Neural cell (in vitro differentiated cells): Measurements from ENCODE around the gene NTF3. TPM values are rescaled to one million over a fixed set of nuclear protein-coding genes. Genes with fewer than 3 reads are reported as not detected.

Experiments used
- H2AFZ ChIP-seq: fragments of 200-600, 300-800 bp; sonication (generic), shearing (Covaris generic); 2 replicates; pipeline ENCODE4 v1.6.0; 2014; ENCODE audit warnings: low read depth, mild to moderate bottlenecking, antibody characterized with exemption, low read length, moderate library complexity
- H3F3A ChIP-seq: fragments of 200-600 bp; shearing (Covaris generic); 2 replicates; pipeline ENCODE4 v1.6.1; 2016; ENCODE audit warnings: mild to moderate bottlenecking, moderate library complexity, mixed read lengths, antibody characterized with exemption, low read length; ENCODE audit not compliant: insufficient read depth, poor library complexity, severe bottlenecking
- H3K27ac ChIP-seq: fragments of 200-600, 300-800 bp; sonication (generic), shearing (Covaris generic); 2 replicates; pipeline ENCODE4 v1.5.1; 2014; ENCODE audit warnings: mild to moderate bottlenecking, low read length, moderate library complexity
- H3K27me3 ChIP-seq: fragments of 300-800, 200-600 bp; sonication (generic), shearing (Covaris generic); 2 replicates; pipeline ENCODE4 v1.6.0; 2014; ENCODE audit warnings: mild to moderate bottlenecking, low read depth, low read length, moderate library complexity; ENCODE audit not compliant: insufficient read depth
- H3K36me3 ChIP-seq: fragments of 300-800, 200-600 bp; sonication (generic), shearing (Covaris generic); 2 replicates; pipeline ENCODE4 v1.5.1; 2014; ENCODE audit warnings: mild to moderate bottlenecking, antibody characterized with exemption, low read length, moderate library complexity; ENCODE audit not compliant: insufficient read depth
- H3K4me2 ChIP-seq: fragments of 300-800, 200-600 bp; sonication (generic), shearing (Covaris generic); 2 replicates; pipeline ENCODE4 v1.6.0; 2014; ENCODE audit warnings: mild to moderate bottlenecking, low read length
- H3K4me3 ChIP-seq: fragments of 300-800, 200-600 bp; sonication (generic), shearing (Covaris generic); 2 replicates; pipeline ENCODE4 v1.5.1; 2014; ENCODE audit warnings: mild to moderate bottlenecking, low read length, moderate library complexity
- H3K79me2 ChIP-seq: fragments of 200-600 bp; shearing (Covaris generic); replicated peaks from 2 replicates; pipeline ENCODE4 v1.6.0; 2014; ENCODE audit warnings: mild to moderate bottlenecking, low read length, moderate library complexity; ENCODE audit not compliant: insufficient read depth
- H3K9ac ChIP-seq: fragments of 300-800, 200-600 bp; sonication (generic), shearing (Covaris generic); 2 replicates; pipeline ENCODE4 v1.6.1; 2016; ENCODE audit warnings: mild to moderate bottlenecking, low read length, mixed read lengths
- H3K9me2 ChIP-seq: fragments of 200-600 bp; shearing (Covaris generic); 2 replicates; pipeline ENCODE4 v1.6.1; 2016; ENCODE audit warnings: mild to moderate bottlenecking, low read length, mixed read lengths; ENCODE audit not compliant: insufficient read depth
- H3K9me3 ChIP-seq: fragments of 200-600, 300-800 bp; sonication (generic), shearing (Covaris generic); 2 replicates; pipeline ENCODE4 v1.6.1; 2016; ENCODE audit warnings: mild to moderate bottlenecking, mixed run types, low read length, moderate library complexity, mixed read lengths
- H4K20me1 ChIP-seq: fragments of 200-600 bp; shearing (Covaris generic); 2 replicates; pipeline ENCODE4 v1.6.1; 2016; ENCODE audit warnings: mild to moderate bottlenecking, mixed run types; ENCODE audit not compliant: insufficient read depth
- EP300 ChIP-seq: fragments of 450-650 bp; conservative IDR thresholded peaks from 2 replicates; pipeline ENCODE4 v1.6.1; 2014; ENCODE audit warnings: antibody characterized with exemption, mild to moderate bottlenecking, moderate library complexity; ENCODE audit not compliant: poor library complexity, severe bottlenecking
- EZH2 ChIP-seq: fragments of 200-600, 300-800 bp; shearing (Covaris generic), sonication (generic); IDR thresholded peaks from 2 replicates; pipeline ENCODE4 v1.6.1; 2014; ENCODE audit warnings: antibody characterized with exemption, low read length, borderline replicate concordance, mild to moderate bottlenecking; ENCODE audit not compliant: insufficient read depth, poor library complexity, severe bottlenecking
- MXI1 ChIP-seq: fragments of 450-650 bp; conservative IDR thresholded peaks from 2 replicates; pipeline ENCODE4 v1.6.1; 2014; ENCODE audit warnings: antibody characterized with exemption, mild to moderate bottlenecking; ENCODE audit not compliant: poor library complexity, severe bottlenecking
- POLR2AphosphoS5 ChIP-seq: IDR thresholded peaks from 2 replicates; pipeline ENCODE4 v1.6.1; 2012
- RAD21 ChIP-seq: fragments of 450-650 bp; conservative IDR thresholded peaks from 2 replicates; pipeline ENCODE4 v1.6.1; 2014; ENCODE audit warnings: antibody characterized with exemption, mild to moderate bottlenecking, moderate library complexity
- SMC3 ChIP-seq: fragments of 450-650 bp; conservative IDR thresholded peaks from 2 replicates; pipeline ENCODE4 v1.6.1; 2014; ENCODE audit warnings: antibody characterized with exemption, mild to moderate bottlenecking, moderate library complexity; ENCODE audit not compliant: poor library complexity
- TAF1 ChIP-seq: IDR thresholded peaks from 2 replicates; pipeline ENCODE4 v1.6.1; 2012; ENCODE audit warnings: low read depth
- polyA plus RNA-seq: library from polyadenylated mRNA; depleted of rRNA; stranded (reverse); fragments of >200 nt; gene quantifications from 2 replicates; pipeline ENCODE4 v1.2.3, GENCODE V29; 2014
- TF ChIP-seq, protein P1 (sequence below): fragments of 450-650 bp; IDR thresholded peaks from 2 replicates; pipeline ENCODE4 v1.5.1; 2014; ENCODE audit warnings: antibody characterized with exemption, mild to moderate bottlenecking, moderate library complexity; ENCODE audit not compliant: poor library complexity, severe bottlenecking
- TF ChIP-seq, protein P2 (sequence below): IDR thresholded peaks from 2 replicates; pipeline ENCODE4 v1.6.1; 2012; ENCODE audit warnings: borderline replicate concordance

NTF3 gene
- polyA plus RNA-seq, 1 donor from 2014 or later: not detected

DNA sequence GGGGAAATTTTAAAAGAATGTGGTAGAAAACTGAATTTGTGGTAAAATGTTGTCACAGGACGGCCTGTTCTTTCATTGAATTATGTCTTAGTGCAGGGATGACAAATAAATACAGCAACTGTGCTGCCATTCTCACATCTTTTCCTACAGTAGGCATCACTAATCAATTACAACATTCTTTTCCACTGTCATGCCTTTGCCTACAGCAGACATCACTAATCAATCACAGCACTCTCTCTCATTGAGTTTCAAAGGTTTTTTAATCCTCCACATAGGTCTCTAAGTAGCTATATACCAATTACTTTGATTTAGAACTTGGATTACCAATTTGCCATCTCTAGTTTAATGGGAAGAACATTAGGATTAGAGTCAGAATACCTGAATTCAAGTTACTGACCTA lies 30.1 kb downstream of the NTF3 start:
- Histone ChIP-seq H3K9me2 (no peaks in the 10 kb centered on the region), H3K9ac (no peak overlapping the region), H3K79me2 (no peaks in the 10 kb centered on the region), H2AFZ (no peak overlapping the region), H3K27me3 (no peaks in the 10 kb centered on the region), H3K9me3 (no peaks in the 10 kb centered on the region), H3F3A (no peaks in the 10 kb centered on the region), H4K20me1 (no peaks in the 10 kb centered on the region), H3K4me2 (no peak overlapping the region), H3K4me3 (no peak overlapping the region), H3K36me3 (no peaks in the 10 kb centered on the region), H3K27ac (no peak overlapping the region)
- TF ChIP-seq MXI1: no peak
- TF ChIP-seq EP300: no peak
- TF ChIP-seq POLR2AphosphoS5: no peak
- no peak for TF ChIP-seq SMC3
- TF ChIP-seq, protein P1, sequence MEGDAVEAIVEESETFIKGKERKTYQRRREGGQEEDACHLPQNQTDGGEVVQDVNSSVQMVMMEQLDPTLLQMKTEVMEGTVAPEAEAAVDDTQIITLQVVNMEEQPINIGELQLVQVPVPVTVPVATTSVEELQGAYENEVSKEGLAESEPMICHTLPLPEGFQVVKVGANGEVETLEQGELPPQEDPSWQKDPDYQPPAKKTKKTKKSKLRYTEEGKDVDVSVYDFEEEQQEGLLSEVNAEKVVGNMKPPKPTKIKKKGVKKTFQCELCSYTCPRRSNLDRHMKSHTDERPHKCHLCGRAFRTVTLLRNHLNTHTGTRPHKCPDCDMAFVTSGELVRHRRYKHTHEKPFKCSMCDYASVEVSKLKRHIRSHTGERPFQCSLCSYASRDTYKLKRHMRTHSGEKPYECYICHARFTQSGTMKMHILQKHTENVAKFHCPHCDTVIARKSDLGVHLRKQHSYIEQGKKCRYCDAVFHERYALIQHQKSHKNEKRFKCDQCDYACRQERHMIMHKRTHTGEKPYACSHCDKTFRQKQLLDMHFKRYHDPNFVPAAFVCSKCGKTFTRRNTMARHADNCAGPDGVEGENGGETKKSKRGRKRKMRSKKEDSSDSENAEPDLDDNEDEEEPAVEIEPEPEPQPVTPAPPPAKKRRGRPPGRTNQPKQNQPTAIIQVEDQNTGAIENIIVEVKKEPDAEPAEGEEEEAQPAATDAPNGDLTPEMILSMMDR: no peak
- TF ChIP-seq TAF1: no peak
- no peak for TF ChIP-seq EZH2
- TF ChIP-seq, protein P2, sequence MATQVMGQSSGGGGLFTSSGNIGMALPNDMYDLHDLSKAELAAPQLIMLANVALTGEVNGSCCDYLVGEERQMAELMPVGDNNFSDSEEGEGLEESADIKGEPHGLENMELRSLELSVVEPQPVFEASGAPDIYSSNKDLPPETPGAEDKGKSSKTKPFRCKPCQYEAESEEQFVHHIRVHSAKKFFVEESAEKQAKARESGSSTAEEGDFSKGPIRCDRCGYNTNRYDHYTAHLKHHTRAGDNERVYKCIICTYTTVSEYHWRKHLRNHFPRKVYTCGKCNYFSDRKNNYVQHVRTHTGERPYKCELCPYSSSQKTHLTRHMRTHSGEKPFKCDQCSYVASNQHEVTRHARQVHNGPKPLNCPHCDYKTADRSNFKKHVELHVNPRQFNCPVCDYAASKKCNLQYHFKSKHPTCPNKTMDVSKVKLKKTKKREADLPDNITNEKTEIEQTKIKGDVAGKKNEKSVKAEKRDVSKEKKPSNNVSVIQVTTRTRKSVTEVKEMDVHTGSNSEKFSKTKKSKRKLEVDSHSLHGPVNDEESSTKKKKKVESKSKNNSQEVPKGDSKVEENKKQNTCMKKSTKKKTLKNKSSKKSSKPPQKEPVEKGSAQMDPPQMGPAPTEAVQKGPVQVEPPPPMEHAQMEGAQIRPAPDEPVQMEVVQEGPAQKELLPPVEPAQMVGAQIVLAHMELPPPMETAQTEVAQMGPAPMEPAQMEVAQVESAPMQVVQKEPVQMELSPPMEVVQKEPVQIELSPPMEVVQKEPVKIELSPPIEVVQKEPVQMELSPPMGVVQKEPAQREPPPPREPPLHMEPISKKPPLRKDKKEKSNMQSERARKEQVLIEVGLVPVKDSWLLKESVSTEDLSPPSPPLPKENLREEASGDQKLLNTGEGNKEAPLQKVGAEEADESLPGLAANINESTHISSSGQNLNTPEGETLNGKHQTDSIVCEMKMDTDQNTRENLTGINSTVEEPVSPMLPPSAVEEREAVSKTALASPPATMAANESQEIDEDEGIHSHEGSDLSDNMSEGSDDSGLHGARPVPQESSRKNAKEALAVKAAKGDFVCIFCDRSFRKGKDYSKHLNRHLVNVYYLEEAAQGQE: no peak
- TF ChIP-seq RAD21: no peak

DNA sequence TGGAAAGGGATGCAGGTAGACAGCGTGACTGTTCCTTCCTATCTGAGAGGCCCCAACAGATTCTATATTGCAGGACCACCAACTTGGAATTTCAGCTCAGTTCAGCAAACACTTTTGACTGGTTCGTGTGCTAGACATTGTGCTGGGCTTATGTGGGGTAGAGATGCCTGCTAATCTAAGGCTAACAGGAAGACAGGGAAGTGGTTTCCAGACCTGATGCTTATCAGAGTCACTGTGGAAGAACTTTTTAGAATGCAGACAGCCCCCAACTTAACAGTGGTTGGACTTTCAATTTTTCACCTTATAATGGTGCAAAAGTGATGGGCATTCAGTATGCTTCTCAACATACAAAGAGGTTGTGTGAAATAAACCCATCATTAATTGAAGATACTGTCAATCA lies 32.2 kb downstream of the NTF3 start:
- Histone ChIP-seq H3K27me3 (no peaks in the 10 kb centered on the region), H3K4me2 (no peak overlapping the region), H3K9ac (no peak overlapping the region), H3K9me3 (no peaks in the 10 kb centered on the region), H2AFZ (no peak overlapping the region), H4K20me1 (no peaks in the 10 kb centered on the region), H3K9me2 (no peaks in the 10 kb centered on the region), H3F3A (no peaks in the 10 kb centered on the region), H3K36me3 (no peaks in the 10 kb centered on the region), H3K27ac (no peak overlapping the region), H3K79me2 (no peaks in the 10 kb centered on the region), H3K4me3 (no peak overlapping the region)
- TF ChIP-seq SMC3: no peak
- TF ChIP-seq EP300: no peak
- TF ChIP-seq TAF1: no peak
- TF ChIP-seq EZH2: no peak

DNA sequence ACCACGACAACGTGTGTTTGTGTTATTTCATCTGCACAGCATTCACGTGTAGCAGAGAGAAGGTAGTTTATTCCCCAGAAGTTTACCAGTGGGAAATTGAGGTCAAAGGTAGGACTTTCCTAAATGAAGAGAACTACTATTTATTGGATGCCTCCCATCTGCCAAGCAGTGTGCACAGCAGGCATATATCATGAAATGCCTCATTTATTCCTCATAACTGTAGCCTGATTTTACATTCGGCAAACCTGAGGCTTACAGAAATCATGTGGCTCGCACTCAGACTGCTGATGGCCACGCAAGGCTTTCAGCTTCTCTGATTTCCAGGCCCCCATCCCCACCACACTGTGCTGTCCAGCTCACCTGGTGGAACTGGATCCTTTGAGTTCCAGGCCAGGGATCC lies 33.5 kb downstream of the NTF3 start:
- no peaks in the 10 kb centered on the region for H3K79me2 ChIP-seq
- H3F3A ChIP-seq: no peaks in the 10 kb centered on the region
- no peaks in the 10 kb centered on the region for H3K36me3 ChIP-seq
- H4K20me1 ChIP-seq: no peaks in the 10 kb centered on the region
- no peaks in the 10 kb centered on the region for H3K27me3 ChIP-seq
- no peak overlapping the region for H2AFZ ChIP-seq
- TF ChIP-seq TAF1 (no peak), EZH2 (no peak), SMC3 (no peak), EP300 (no peak), MXI1 (no peak), RAD21 (no peak), POLR2AphosphoS5 (no peak)
- TF ChIP-seq, protein P2: no peak
- TF ChIP-seq, protein P1: no peak
- no peak overlapping the region for H3K9ac ChIP-seq
- no peak overlapping the region for H3K4me2 ChIP-seq
- H3K4me3 ChIP-seq: no peak overlapping the region
- H3K9me2 ChIP-seq: no peaks in the 10 kb centered on the region
- no peak overlapping the region for H3K27ac ChIP-seq
- no peaks in the 10 kb centered on the region for H3K9me3 ChIP-seq
